CD4-positive, alpha-beta T cell (primary cell): Measurements from ENCODE around the gene TTLL11. TPM values are rescaled to one million over a fixed set of nuclear protein-coding genes. Genes with fewer than 3 reads are reported as not detected.

Experiments used
- ATAC-seq: fragments of 200-7000 bp; cut with Tn5 transposase; one replicate; pipeline ENCODE4 v1.10.0; 2022; ENCODE audit warnings: mild to moderate bottlenecking; ENCODE audit not compliant: poor library complexity
- CTCF ChIA-PET: fragments of 350-600 bp; sonication (Branson Sonifier 250); formaldehyde crosslinking; loops from one replicate; lab custom pipeline; 2021; ENCODE audit warnings: antibody characterized with exemption, inconsistent platforms; lab: Charles Lee
- POLR2A ChIA-PET: fragments of 350-600 bp; sonication (Branson Sonifier 250); formaldehyde crosslinking; loops from one replicate; lab custom pipeline; 2021; ENCODE audit warnings: antibody characterized with exemption, inconsistent platforms; lab: Charles Lee
- DNase-seq, 14 experiments: peaks; one replicate each; pipeline ENCODE4 v3.0.0-alpha.2; 2013 to 2020; ENCODE audit warnings: mixed read lengths in 2 of 14
- H3K27ac ChIP-seq, 2 donors: one replicate each; pipeline versions ENCODE4 v1.5.1 to v1.7.0; 2013; ENCODE audit warnings: low read length in 2 of 2, low read depth in 1 of 2, mild to moderate bottlenecking in 1 of 2
- H3K27me3 ChIP-seq, 2 experiments: 1 replicate in 1 of 2; 2 replicates in 1 of 2; pipeline versions ENCODE4 v1.6.1 to v1.7.0; 2013; ENCODE audit warnings: low read length in 2 of 2, control low read depth in 1 of 2, mild to moderate bottlenecking in 1 of 2, moderate library complexity in 1 of 2; ENCODE audit not compliant: insufficient read depth in 2 of 2, control insufficient read depth in 1 of 2
- H3K36me3 ChIP-seq: one replicate; pipeline ENCODE4 v1.6.1; 2013; ENCODE audit warnings: low read length, control low read depth; ENCODE audit not compliant: insufficient read depth
- H3K4me1 ChIP-seq: one replicate; pipeline ENCODE4 v1.6.1; 2013; ENCODE audit warnings: low read length, control low read depth; ENCODE audit not compliant: insufficient read depth
- H3K4me3 ChIP-seq: one replicate; pipeline ENCODE4 v1.5.1; 2013; ENCODE audit warnings: mild to moderate bottlenecking, low read length, moderate library complexity
- H3K9me3 ChIP-seq, 2 experiments: 1 replicate in 1 of 2; 2 replicates in 1 of 2; pipeline versions ENCODE4 v1.6.1 to v1.7.0; 2013; ENCODE audit warnings: low read length in 2 of 2, mild to moderate bottlenecking in 2 of 2, control low read depth in 1 of 2, moderate library complexity in 1 of 2; ENCODE audit not compliant: control insufficient read depth in 1 of 2, insufficient read depth in 1 of 2
- H3K27ac Mint-ChIP-seq: one replicate; pipeline ENCODE4 v1.8.0; 2020; ENCODE audit warnings: mixed read lengths
- H3K27me3 Mint-ChIP-seq: one replicate; pipeline ENCODE4 v1.8.0; 2021; ENCODE audit warnings: mixed read lengths
- H3K36me3 Mint-ChIP-seq: one replicate; pipeline ENCODE4 v1.8.0; 2021; ENCODE audit warnings: low read depth, mixed read lengths
- H3K4me1 Mint-ChIP-seq: one replicate; pipeline ENCODE4 v1.8.0; 2021; ENCODE audit warnings: low read depth, mixed read lengths
- H3K4me3 Mint-ChIP-seq: one replicate; pipeline ENCODE4 v1.8.0; 2020; ENCODE audit warnings: mild to moderate bottlenecking, mixed read lengths
- H3K9me3 Mint-ChIP-seq: one replicate; pipeline ENCODE4 v1.8.0; 2020; ENCODE audit warnings: mixed read lengths
- CTCF ChIP-seq: fragments of 200-600 bp; IDR thresholded peaks from one replicate; pipeline ENCODE4 v1.8.0; 2022; ENCODE audit warnings: antibody characterized with exemption, mild to moderate bottlenecking
- intact Hi-C, 2 experiments: fragments of 100-400 bp; cut with DNase I in 1 of 2; cut with micrococcal nuclease in 1 of 2; formaldehyde crosslinking; loops; one replicate each; pipeline versions ENCODE4 v1.15.1 to v1.9.0; 2023 to 2025; cut with DNase I, micrococcal nuclease
- total RNA-seq, 174 experiments: library from RNA in 2 of 174; stranded (reverse) in 2 of 174; gene quantifications; one replicate each; pipeline ENCODE4 v1.2.3 and lab custom pipeline; 2021 to 2026

The TTLL11 gene
- total RNA-seq, 2 experiments from 2014 or later, result 1.6 to 2.3 TPM

- Mint-ChIP-seq H3K27ac (no peak overlapping the region), H3K4me1 (peaks cover 28% of the 10 kb centered on the region), H3K36me3 (no peaks in the 10 kb centered on the region), H3K27me3 (peaks cover 4% of the 10 kb centered on the region), H3K4me3 (peak overlapping the region; percentile 4), H3K9me3 (no peaks in the 10 kb centered on the region)
- Histone ChIP-seq H3K36me3 (no peaks in the 10 kb centered on the region), H3K4me3 (no peak overlapping the region), H3K27me3 (no peaks in the 10 kb centered on the region), H3K4me1 (peaks cover 29% of the 10 kb centered on the region), H3K9me3 (no peaks in the 10 kb centered on the region), H3K27ac (no peak overlapping the region)
- DNase-seq (no peak), ATAC-seq (no peak)
- intact Hi-C loops, result loop anchor here (5.0 to 10.0 kb wide), 6 partner anchors 60 to 1828 kb away; partner anchors contain the start of genes MORN5 (in 1 of the 2), NDUFA8 (in 1 of the 2), PDCL (in 1 of the 2) and RC3H2 (in 1 of the 2)
- ChIA-PET POLR2A (no interaction called here), CTCF (interaction anchor here (1.0 kb wide), 1 partner anchor 28 kb away, joined by 3 read pairs; no protein-coding TSS in a partner anchor)
- TF ChIP-seq CTCF, result no peak
Observed at GRCh38 chr9:122096620-122097415, 3.7 kb upstream of the TTLL11 start.

- H3K4me1 Mint-ChIP-seq, result peaks cover 44% of the 10 kb centered on the region
- POLR2A ChIA-PET, result no interaction called here
Observed at GRCh38 chr9:122095010-122095767, 2.1 kb upstream of the TTLL11 start.

More at GRCh38 chr9:122095010-122095767, 2.1 kb upstream of the TTLL11 start:
- Histone ChIP-seq H3K36me3 (no peaks in the 10 kb centered on the region), H3K27me3 (no peaks in the 10 kb centered on the region), H3K9me3 (no peaks in the 10 kb centered on the region), H3K27ac (no peak overlapping the region), H3K4me3 (no peak overlapping the region), H3K4me1 (peaks cover 43% of the 10 kb centered on the region)
- peak overlapping the region; percentile 46 for H3K4me3 Mint-ChIP-seq
- TF ChIP-seq CTCF, result peak; percentile 67
- no peaks in the 10 kb centered on the region for H3K9me3 Mint-ChIP-seq
- no peak for ATAC-seq
- intact Hi-C loops, result loop anchor here (2.0 to 10.0 kb wide), 7 partner anchors 62 to 1830 kb away; partner anchors contain the start of genes MORN5 (in 1 of the 2), NDUFA8 (in 1 of the 2), PDCL (in 1 of the 2) and RC3H2 (in 1 of the 2)
- peaks cover 4% of the 10 kb centered on the region for H3K27me3 Mint-ChIP-seq
- CTCF ChIA-PET, result interaction anchor here (1.5 kb wide), 1 partner anchor 256 kb away, joined by 6 read pairs; no protein-coding TSS in a partner anchor
- DNase-seq, result peak; percentile 18 to 76 (median 34)
- no peaks in the 10 kb centered on the region for H3K36me3 Mint-ChIP-seq
- H3K27ac Mint-ChIP-seq, result no peak overlapping the region
